A673 (cell line): ENCODE measurements around the gene MAPK8IP1.

ENCODE experiments used
- EZH2 ChIP-seq: fragments of 200-600 bp; sonication (generic); IDR thresholded peaks from 2 replicates; pipeline ENCODE4 v1.6.1; 2017; ENCODE audit warnings: borderline replicate concordance, low read depth, mild to moderate bottlenecking, mixed read lengths, antibody characterized with exemption, low read length; ENCODE audit not compliant: poor library complexity, severe bottlenecking
- TF ChIP-seq, protein P1 (sequence below): fragments of 300-800, 200-600 bp; sonication (generic); conservative IDR thresholded peaks from 2 replicates; pipeline ENCODE4 v1.5.1; 2017; ENCODE audit warnings: low read depth, mild to moderate bottlenecking, antibody characterized with exemption, low read length, moderate library complexity, mixed read lengths

- TF ChIP-seq, protein P1, sequence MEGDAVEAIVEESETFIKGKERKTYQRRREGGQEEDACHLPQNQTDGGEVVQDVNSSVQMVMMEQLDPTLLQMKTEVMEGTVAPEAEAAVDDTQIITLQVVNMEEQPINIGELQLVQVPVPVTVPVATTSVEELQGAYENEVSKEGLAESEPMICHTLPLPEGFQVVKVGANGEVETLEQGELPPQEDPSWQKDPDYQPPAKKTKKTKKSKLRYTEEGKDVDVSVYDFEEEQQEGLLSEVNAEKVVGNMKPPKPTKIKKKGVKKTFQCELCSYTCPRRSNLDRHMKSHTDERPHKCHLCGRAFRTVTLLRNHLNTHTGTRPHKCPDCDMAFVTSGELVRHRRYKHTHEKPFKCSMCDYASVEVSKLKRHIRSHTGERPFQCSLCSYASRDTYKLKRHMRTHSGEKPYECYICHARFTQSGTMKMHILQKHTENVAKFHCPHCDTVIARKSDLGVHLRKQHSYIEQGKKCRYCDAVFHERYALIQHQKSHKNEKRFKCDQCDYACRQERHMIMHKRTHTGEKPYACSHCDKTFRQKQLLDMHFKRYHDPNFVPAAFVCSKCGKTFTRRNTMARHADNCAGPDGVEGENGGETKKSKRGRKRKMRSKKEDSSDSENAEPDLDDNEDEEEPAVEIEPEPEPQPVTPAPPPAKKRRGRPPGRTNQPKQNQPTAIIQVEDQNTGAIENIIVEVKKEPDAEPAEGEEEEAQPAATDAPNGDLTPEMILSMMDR, result no peak
- no peak for TF ChIP-seq EZH2
These were observed 46.2 kb upstream of the MAPK8IP1 start for GRCh38 chr11:45839204-45839603.
